HFFc6 (cell line): Measurements from ENCODE around the gene BABAM2. TPM values are rescaled to one million over a fixed set of nuclear protein-coding genes. Genes with fewer than 3 reads are reported as not detected.

Experiments used
- DNase-seq: peaks from one replicate; pipeline ENCODE4 v3.0.0-alpha.2; 2018
- H3K27ac Mint-ChIP-seq: 2 replicates; pipeline ENCODE4 v1.8.0; 2020; ENCODE audit warnings: mild to moderate bottlenecking, mixed read lengths
- H3K27me3 Mint-ChIP-seq: 2 replicates; pipeline ENCODE4 v1.8.0; 2021; ENCODE audit warnings: mild to moderate bottlenecking, moderate library complexity, mixed read lengths; ENCODE audit not compliant: insufficient read depth
- H3K36me3 Mint-ChIP-seq: 2 replicates; pipeline ENCODE4 v1.8.0; 2021; ENCODE audit warnings: low read depth, mixed read lengths
- H3K4me1 Mint-ChIP-seq: 2 replicates; pipeline ENCODE4 v1.8.0; 2020; ENCODE audit warnings: low read depth, mixed read lengths
- H3K4me3 Mint-ChIP-seq: 2 replicates; pipeline ENCODE4 v1.8.0; 2020; ENCODE audit warnings: mild to moderate bottlenecking, moderate library complexity, mixed read lengths
- H3K9me3 Mint-ChIP-seq: 2 replicates; pipeline ENCODE4 v1.8.0; 2020; ENCODE audit warnings: mild to moderate bottlenecking, mixed read lengths
- total RNA-seq, 6 experiments: library from RNA; stranded (reverse); fragmentation: NEBNext Ultra II Directional; extraction: Animal tissue kit (Norgen Biotek cat#: 25700); gene quantifications; 2 replicates in 1 of 6; 3 replicates in 5 of 6; pipeline ENCODE4 v1.2.3, GENCODE V29; 2021
- TF ChIP-seq, protein P1 (sequence below): fragments of 200-600 bp; sonication (generic); IDR thresholded peaks from 2 replicates; pipeline ENCODE4 v1.5.0; 2021; ENCODE audit warnings: antibody characterized with exemption, mild to moderate bottlenecking

Gene BABAM2
- total RNA-seq, 6 experiments from 2014 or later, result 30.8 to 46.6 (median 41.2) TPM

DNA sequence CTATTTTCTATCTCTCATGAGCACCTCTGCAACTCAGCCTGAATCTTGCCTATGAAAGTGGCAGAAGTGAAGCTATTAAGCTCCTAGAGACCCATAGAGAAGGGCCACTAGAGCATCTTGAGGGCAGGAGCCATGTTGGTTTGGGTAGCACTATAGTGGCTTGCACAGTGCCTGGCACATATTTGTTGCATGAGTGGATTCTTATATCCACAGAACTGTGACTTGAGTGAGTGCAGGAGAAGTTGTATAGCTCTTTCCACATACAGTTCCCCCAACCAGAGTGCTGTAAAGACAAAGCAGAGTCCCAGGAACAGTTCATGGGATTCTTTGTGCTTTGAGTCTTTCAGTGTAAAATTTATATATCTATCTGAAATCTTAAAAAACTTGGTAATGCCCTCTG lies 296.7 kb downstream of the BABAM2 start:
- TF ChIP-seq, protein P1, sequence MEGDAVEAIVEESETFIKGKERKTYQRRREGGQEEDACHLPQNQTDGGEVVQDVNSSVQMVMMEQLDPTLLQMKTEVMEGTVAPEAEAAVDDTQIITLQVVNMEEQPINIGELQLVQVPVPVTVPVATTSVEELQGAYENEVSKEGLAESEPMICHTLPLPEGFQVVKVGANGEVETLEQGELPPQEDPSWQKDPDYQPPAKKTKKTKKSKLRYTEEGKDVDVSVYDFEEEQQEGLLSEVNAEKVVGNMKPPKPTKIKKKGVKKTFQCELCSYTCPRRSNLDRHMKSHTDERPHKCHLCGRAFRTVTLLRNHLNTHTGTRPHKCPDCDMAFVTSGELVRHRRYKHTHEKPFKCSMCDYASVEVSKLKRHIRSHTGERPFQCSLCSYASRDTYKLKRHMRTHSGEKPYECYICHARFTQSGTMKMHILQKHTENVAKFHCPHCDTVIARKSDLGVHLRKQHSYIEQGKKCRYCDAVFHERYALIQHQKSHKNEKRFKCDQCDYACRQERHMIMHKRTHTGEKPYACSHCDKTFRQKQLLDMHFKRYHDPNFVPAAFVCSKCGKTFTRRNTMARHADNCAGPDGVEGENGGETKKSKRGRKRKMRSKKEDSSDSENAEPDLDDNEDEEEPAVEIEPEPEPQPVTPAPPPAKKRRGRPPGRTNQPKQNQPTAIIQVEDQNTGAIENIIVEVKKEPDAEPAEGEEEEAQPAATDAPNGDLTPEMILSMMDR, result no peak
- DNase-seq, result no peak
- Mint-ChIP-seq H3K36me3 (peaks cover 10% of the 10 kb centered on the region; the same call in 1 of the 2 replicates), H3K4me3 (no peak overlapping the region), H3K4me1 (peaks cover 33% of the 10 kb centered on the region), H3K27me3 (no peaks in the 10 kb centered on the region), H3K27ac (no peak overlapping the region), H3K9me3 (no peaks in the 10 kb centered on the region)

DNA sequence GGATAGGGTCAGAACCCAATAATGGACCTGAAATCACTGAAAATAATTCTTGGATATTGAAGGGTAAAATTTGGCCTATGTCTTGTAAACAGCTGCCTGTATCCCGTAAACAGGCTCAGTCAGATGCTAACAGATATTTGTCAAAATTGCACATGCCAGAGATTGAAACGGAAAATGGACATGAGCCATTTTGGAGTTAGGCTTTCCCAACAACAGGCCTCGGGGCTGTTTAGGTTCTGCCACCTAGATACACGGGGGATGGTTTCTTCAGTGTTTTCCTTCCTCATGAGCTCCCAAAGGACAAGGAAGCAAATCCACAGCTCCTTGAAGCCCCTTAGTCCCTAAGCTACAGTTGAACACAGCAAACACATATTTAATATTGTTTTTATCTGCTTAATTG lies 297.9 kb downstream of the BABAM2 start:
- H3K27me3 Mint-ChIP-seq, result no peaks in the 10 kb centered on the region
- H3K9me3 Mint-ChIP-seq, result no peaks in the 10 kb centered on the region
- no peak overlapping the region for H3K27ac Mint-ChIP-seq
- peaks cover 10% of the 10 kb centered on the region; the same call in 1 of the 2 replicates for H3K36me3 Mint-ChIP-seq
- H3K4me3 Mint-ChIP-seq, result no peak overlapping the region
- no peak for DNase-seq
- peaks cover 34% of the 10 kb centered on the region for H3K4me1 Mint-ChIP-seq
- TF ChIP-seq, protein P1, result no peak

DNA sequence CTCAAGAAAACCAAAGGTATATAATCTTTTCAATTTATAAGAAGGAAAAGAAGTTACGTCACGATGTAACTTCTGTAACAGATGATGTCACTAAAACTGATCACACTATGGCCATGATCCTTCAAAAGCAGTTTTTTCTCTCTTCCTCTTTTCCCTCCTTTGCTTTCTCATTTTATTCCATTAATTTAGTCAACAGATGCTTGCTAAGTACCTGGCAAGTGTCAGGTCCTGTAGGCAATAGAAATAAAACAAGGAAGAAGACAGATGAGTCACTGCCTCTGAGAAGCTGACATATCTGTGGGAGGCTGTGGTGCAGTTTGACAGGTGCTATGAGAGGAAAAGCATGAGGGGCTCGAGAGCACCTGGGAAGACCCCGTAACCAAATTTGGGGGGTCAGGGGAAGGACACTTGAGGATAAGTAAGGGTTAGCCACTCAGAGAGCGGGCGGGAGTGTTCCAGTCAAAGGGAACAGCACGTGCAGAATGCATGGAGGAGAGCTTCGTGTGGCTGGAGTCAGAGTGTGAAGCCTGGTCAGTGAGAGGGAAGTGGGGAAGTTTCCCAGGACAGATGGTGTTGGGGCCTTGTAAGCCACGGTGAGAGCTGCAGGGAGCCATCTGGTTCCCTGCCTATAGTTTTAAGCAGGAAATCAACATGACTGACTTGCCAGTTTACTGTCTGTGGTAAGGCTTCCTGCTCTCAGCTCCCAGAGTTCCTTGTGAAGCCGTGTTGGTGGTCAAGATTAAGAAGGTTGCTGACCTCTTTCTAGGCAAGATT lies 303.3 kb downstream of the BABAM2 start:
- no peaks in the 10 kb centered on the region; the same call in 1 of the 2 replicates for H3K27me3 Mint-ChIP-seq
- TF ChIP-seq, protein P1, result no peak
- H3K36me3 Mint-ChIP-seq, result 0 out of 2 replicates have a peak, but pooled peaks cover 5% of the 10 kb centered on the region
- DNase-seq, result no peak
- peaks cover 16% of the 10 kb centered on the region for H3K4me1 Mint-ChIP-seq
- no peaks in the 10 kb centered on the region for H3K9me3 Mint-ChIP-seq
- H3K4me3 Mint-ChIP-seq, result no peak overlapping the region
- H3K27ac Mint-ChIP-seq, result no peak overlapping the region

DNA sequence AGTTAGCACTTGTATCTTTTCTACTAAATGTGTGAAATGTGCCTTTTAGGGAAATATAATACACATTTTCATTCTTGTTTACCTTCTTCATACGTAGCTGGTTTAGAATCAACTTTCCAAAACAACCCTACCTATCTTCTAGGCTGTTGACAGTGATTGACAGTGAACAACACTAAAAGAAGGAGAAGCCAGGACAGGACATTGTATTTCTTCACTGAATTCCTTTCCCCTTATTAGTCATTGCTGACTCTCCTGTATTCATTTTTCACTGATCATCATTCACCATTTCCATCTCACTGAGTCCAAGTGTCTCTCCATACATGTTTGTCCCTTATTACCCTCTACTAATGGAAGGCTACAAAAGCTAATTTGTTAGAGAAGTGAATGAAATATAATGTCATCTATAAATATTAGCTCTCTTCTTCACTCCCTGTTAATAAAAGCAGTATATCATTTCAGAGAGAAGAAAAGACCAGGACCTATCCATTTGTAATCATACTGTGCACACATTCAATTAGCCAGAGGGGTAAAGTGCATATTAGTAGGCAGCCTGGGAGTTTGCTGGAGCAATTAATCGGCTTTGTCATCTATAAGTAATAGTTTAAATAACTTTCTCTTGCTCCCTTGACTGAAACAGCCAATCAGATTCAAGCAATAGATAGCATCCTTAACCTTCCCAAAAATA lies 309.6 kb downstream of the BABAM2 start:
- no peaks in the 10 kb centered on the region for H3K27me3 Mint-ChIP-seq
- no peak for DNase-seq
- no peaks in the 10 kb centered on the region for H3K36me3 Mint-ChIP-seq
- H3K4me3 Mint-ChIP-seq, result no peak overlapping the region
- no peak overlapping the region for H3K27ac Mint-ChIP-seq
- H3K9me3 Mint-ChIP-seq, result no peaks in the 10 kb centered on the region
- TF ChIP-seq, protein P1, result no peak
- H3K4me1 Mint-ChIP-seq, result peaks cover 14% of the 10 kb centered on the region

DNA sequence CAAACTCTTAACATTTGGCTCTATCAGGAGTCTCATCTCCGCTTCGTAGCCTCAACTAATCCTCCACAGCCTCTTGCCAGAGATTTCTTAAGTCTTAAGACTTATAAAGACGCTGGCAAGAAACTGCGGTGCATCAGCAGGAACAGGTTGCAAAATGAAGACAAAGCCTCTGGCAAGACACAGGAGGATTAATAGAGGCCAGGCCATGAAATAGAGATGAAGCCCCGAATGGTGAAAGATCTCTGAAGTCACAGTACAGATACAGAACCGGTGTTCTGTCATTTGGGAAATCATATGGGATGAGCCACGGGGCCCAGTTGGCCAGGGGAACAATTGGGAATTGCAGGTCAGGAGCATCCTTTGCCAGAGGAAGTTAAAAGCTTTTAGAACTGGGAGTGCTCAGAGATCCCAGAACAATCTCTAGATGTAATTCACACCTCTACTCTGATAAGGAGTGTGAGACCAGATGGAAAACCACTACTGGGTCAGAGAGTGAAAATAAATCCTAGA lies 311.2 kb downstream of the BABAM2 start:
- Mint-ChIP-seq H3K36me3 (no peaks in the 10 kb centered on the region), H3K4me3 (no peak overlapping the region), H3K9me3 (no peaks in the 10 kb centered on the region), H3K27ac (no peak overlapping the region), H3K27me3 (no peaks in the 10 kb centered on the region), H3K4me1 (peaks cover 14% of the 10 kb centered on the region)
- DNase-seq, result no peak
- TF ChIP-seq, protein P1, result no peak
